ENCODE results near the gene FAM13A.

DNA sequence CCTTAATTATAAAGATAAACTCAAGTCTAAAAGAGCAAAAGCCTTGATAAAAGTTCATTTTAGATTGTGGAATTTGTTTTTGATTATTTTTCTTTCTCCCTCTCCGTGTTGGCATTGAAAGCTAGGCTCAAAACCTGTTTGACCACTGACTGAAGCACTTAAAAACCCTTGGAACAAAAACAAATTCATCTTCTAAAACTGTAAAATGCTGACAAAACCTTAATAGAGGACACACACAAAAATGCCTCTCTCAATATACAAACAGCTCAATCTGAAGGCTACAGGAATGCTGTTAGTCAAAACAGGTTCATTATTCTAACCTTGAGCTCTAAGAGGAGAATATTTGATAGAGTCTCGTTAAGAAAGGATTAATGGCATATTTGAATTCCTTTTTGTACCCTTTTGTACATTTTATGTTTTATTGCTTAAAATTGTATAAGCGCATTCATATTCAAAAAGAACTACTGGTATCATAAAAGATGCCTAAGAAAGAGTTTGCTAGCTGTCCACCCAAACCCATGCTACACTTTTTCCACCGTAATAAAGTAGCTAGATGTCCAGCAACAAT lies 285.0 kb downstream of the FAM13A start:
- TF ChIP-seq POLR2A (IDR thresholded peaks at IDR 0.05) (no peak), POLR2AphosphoS5 (IDR thresholded peaks at IDR 0.05) (no peak)
- TF ChIP-seq, protein P1, sequence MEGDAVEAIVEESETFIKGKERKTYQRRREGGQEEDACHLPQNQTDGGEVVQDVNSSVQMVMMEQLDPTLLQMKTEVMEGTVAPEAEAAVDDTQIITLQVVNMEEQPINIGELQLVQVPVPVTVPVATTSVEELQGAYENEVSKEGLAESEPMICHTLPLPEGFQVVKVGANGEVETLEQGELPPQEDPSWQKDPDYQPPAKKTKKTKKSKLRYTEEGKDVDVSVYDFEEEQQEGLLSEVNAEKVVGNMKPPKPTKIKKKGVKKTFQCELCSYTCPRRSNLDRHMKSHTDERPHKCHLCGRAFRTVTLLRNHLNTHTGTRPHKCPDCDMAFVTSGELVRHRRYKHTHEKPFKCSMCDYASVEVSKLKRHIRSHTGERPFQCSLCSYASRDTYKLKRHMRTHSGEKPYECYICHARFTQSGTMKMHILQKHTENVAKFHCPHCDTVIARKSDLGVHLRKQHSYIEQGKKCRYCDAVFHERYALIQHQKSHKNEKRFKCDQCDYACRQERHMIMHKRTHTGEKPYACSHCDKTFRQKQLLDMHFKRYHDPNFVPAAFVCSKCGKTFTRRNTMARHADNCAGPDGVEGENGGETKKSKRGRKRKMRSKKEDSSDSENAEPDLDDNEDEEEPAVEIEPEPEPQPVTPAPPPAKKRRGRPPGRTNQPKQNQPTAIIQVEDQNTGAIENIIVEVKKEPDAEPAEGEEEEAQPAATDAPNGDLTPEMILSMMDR (IDR thresholded peaks at IDR 0.05 in 8 of 11, conservative IDR thresholded peaks at IDR 0.05 in 3 of 11), result no peak
